COLO668 (cell line): ENCODE measurements around the gene PDSS2.
"Not testable (repeated sequence)": the region's sequence is repeated elsewhere in the genome, so short reads cannot be mapped to it uniquely, and the experiment has no call there.

Experiments used
- DNase-seq: peaks from one replicate; lab custom pipeline; 2025; ENCODE audit not compliant: unreplicated experiment; lab: John Stamatoyannopoulos, UW

PDSS2 gene

DNA sequence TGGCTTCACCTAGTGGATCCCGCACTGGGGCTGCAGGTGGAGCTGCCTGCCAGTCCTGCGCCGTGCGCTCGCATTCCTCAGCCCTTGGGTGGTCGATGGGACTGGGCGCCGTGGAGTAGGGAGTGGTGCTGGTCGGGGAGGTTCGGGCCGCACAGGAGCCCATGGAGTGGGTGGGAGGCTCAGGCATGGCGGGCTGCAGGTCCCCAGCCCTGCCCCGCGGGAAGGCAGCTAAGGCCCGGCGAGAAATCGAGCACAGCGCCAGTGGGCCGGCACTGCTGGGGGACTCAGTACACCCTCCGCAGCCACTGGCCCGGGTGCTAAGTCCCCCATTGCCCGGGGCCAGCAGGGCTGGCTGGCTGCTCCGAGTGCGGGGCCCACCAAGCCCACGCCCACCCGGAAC, 95.2 kb downstream of the PDSS2 start:
- DNase-seq = not testable (repeated sequence)

DNA sequence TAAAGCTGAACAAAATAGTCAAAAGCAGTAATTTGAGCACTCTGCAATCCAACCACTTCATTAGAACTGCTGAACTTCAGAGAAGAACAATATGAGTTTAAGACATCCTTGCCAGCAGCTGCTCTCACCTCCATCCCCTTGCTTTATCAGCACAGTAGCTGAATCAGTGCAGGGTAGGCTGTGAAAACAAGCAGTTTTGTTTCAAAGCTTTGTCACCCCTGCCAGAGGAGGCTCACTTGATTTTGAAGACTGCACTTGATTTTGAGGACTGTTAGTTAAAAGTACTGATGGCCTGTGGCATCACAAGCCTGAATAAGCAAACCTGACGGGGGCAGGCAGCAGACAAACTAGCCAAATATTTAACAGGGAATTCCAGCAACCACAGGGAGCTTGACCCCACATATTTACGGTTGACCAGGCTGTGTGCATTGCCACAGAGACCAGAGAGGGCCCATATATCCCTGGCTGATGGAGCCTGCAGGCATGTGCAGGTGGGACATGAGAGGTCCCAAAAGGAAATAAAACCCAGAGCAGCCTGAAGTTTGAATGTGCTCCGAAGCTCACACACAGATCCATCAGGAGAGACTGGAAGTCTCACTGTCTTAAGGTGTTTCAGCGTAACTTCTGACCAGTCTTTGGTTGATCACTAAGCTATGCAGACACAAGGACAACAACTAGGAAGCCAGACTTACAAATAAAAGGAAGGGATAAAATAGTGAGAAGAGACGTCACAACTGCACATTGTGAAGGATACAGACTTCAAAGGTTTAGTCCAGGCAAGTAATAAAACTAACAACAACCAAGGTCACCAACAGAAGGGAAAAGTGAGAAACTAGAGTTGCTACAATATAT, 97.4 kb downstream of the PDSS2 start:
- DNase-seq = no peak

DNA sequence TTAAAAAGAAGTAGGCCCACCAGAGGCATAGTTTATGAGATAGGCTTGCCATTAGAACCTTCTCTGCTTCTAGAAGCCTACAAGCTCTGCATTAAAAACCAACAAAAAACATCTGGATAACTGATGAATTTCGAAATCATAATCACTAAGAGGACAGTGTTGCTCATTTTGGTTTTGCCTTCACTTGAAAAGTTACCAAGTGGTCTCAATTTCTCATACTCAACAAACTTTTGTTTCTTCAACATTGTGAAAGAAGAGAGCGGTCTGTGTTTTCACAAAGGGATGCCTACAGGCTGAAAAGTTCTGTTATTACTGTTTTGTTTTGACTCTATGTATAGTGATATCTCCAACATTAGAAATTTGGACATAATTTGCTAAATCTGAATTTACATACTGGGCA, 98.9 kb downstream of the PDSS2 start:
- DNase-seq = no peak

DNA sequence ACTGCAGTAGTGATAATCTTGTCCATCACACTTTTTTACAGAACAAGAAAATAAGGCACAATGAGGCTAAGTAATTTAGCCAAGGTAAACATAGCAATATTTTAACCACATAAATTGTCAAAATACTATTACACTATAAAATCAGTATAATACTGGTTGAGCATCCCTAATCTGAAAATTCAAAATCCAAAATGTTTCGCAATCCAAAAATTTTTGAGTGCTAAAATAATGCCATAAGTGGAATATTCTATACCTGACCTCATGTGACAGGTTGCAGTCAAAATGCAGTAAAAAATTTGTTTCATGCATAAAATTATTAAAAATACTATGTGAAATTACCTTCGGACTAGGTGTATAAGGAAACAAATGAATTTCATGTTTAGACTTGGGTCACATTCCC, 101.5 kb downstream of the PDSS2 start:
- DNase-seq = no peak

DNA sequence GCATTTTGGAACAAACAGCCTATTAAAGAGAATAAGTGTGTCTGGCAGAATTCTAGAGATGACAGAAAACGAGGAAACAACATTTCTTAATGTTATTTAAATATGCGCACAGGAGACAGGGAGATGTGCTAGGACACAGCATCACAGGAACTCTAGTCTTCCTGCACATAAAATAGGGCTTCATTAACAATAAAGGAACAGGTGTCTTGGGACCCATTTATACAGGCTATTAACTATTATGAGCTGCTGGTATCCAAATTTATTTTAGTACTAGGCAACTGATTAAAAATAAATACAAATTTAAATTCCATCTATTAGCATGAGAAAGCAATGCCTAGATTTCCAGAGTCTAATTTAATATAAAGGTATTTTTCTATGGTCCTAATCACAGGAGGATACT, 102.3 kb downstream of the PDSS2 start:
- DNase-seq = no peak

DNA sequence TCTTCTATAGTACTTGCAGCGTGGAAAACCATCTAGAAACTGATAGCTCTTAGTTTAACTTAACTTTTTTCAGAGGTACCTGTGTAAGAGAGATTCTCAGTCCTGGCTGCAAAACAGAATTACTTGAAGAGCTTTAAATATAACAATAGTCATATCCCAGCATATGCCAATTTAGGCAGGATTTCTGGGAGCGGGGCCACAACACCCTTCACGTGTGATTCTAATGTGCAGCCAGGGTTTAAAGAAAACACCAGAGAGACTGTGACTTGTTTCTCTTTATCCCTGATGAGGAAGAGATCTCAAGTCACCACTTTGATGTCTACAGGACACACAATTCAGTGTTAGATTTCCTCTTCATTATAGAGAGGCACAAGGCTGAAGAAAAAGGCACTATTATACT, 103.7 kb downstream of the PDSS2 start:
- no peak for DNase-seq

DNA sequence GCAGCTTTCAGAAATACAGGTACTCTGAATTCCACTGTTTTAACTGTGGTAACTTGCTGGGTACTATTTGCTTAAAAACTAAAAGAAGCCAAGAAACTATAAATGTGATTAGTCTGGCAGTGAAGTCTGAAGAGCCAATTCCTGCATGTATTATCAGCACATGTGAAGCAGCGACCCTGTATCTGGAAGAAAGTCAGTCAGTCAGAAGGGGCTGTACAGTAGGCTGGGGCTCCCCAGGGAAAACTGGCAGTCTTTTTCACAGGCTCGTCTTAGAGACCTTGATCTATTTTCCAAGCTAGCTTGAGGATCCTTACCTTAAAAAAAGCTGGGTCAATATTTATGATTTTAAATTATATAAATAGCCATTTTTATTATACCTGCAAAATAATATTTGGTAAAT, 104.9 kb downstream of the PDSS2 start:
- no peak for DNase-seq

DNA sequence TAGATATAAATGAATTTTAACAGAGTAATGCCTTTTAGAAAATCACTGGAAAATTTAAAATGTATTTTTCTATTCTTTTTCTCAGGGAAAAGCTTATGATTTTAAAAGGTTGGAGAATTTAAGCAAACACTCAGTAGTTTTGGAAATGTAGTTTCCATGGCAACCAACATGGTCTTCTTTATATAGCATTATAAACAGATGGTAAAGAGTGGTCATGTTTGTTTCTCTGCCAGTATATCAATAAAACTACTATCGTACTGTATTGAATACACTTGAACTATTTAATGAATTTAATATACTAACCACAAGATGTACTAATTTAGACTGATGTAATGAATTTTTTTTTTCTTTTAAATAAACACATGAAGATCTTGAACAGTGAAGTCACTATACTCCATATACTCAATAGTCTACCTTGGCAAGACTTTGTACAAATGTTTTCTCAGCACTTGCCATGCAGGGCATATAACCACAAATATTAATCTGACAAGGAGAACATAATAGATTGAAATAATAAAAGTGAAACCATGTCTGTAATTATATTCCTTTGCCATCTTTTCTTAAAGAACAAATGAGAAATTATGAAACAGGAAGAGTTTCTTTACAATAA, 105.5 kb downstream of the PDSS2 start:
- no peak for DNase-seq

DNA sequence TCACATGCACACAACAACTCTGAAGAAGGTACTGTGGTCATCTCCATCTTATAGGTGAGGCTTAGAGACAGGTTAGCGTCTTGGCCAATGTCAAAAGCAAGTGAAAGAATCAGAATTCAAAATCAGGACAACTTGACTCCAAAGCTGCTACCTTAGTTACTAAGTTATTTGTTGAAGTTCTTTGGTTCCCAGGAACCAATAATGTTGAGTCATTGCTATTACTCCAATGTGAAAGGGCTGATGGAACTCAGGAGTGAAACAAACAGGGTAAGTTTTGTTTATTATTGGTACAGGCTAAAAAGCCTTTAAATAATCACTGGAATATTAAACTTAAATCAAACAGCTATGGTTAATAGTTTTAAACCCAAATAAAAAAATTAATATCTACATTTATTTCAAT, 111.1 kb downstream of the PDSS2 start:
- DNase-seq = no peak

DNA sequence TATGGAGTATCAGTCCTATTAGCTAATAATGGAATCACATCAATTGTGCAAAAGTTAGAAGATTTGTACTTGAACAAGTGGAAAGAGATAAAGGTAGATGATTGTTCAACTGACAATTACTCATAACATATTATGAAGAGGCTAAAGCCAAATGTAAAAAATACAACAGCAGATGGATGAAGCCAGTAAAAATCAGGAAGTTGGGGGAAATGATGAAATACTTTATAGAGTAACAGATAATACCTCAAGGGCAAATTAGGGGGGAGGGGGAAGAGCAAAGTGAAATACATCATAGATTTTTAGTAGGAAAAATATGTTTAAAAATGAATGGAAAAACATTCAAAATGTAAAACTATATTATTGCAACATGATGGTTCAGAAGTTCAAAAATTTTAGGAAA, 114.0 kb downstream of the PDSS2 start:
- DNase-seq = no peak

DNA sequence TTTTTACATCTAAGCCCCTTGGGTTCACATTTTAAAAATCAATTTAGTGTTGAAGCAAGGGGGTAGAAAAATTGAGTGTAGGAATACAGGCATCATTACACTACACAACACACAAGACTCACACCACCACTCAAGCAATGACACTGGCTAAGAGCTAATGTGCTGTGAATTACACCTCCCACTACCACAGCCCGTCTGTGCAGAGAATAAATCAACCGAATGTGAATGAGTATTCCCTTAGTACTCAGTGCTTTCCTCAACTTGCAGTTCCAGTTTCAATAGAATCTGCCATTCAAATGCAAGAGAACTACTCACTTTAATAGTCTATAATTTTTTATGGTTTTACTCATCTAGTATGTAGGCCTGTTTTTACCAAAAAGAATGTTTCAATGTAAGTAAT, 114.4 kb downstream of the PDSS2 start:
- no peak for DNase-seq

DNA sequence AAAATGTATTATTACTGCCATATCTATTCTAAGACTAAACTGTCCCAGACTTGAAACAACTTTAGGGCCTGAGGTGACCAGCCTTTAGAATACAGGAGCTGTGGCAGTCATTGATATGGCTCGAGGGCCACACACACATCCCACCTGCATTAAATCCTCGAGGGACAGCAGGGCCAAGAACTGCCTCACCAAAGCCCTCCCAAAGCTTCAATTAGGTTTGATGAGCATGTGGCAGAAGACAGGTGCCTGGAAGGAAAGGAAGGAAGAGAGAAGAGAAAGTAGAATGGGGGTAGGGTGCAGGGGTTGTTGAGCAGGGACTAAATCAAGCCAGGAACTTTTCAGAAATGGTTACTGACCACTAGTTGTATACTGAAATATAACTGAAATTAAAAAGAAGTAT, 115.0 kb downstream of the PDSS2 start:
- no peak for DNase-seq

DNA sequence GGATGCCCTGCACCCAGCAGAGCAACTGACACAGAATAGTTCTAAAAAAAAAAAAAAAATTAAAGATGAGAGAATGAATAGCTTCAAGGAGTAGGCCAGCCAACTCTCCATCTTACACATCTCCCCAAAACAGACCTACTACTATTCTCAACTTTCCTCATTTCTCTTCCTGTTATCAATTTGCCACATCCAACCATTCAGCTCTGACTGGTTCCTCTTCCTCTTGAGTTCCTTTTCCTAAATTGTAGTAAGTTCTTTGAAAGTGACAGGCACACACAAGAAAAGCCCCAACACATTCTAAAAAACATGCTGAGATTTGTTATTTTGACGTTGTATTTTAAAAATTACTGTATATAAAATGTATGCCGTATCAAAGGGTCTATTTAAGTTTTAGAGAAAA, 117.2 kb downstream of the PDSS2 start:
- DNase-seq = no peak

DNA sequence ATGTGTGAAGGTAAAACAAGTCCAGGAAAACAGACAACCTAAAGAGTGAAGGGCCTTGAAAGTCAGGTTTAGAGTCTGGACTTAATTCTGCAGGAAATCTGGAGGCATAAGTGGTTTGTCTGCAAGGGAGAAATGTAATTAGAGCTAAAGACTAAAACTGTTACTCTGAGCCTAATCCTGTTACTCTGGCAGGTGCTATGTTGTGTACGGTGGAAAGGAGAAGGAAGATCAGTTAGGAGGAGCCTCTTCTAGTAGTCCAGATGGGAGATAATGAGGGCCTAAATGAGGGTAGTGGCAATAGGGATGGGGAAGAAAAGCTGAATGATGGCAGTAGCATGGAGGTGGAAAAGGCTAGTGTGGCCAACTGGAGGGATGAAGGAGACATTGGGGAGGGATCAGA, 118.5 kb downstream of the PDSS2 start:
- DNase-seq = no peak

DNA sequence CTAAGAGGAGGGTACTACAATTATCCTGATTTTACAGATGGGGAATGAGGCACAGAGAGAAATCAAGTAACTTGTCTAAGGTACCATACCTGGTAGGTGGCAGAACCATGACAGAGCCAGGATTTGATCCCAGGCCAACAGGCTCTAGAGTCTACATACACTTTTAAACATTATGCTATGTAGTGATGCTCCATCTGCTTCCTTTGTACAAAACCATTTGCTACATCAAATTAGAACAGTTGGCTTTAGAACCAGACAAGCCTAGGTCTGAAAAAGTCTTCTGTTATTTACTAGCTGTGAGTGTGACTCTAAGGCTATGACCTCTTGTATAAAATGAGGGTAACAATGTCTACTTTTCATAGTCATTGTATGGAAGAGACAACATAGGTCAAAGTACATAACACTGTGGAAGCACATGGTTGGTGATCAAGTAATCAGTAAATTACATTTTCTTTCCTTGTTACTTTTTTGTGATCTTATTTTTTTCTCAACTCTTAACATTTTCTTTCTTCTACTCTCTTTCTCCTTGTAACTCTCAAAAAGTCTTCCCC, 122.1 kb downstream of the PDSS2 start:
- DNase-seq = no peak

DNA sequence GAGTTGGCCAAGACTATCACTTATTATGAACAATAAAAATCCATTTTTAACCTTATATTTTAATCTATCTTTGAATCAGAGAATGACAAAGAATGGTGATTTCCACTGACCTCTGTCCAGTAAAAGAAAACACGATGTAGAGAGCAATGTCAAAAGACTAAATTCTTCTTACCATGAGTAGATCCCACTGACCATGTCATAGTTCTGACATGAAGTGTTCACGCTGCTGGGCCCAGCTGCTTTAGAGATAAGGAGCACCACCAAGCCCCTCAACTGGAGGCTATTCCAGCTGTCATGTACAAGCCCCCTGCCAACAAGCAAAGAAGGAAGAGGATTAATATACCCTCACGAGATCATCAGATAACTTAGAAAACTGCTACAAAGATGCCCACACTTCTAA, 125.3 kb downstream of the PDSS2 start:
- DNase-seq = no peak

DNA sequence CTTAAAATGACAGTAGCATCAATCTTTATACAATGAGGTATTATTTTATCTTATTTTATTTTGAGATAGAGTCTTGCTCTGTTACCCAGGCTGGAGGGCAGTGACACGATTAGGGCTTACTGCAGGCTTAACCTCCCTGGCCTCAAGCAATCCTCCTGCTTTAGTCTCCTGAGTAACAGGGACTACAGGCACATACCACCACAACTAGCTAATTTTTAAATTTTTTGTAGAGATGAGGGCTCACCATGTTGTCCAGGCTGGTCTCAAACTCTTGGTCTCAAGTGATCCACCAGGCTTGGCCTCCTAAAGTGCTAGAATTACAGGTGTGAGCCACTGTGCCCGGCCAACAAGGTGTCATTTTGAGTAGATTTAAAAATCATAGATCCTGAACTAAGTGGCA, 125.9 kb downstream of the PDSS2 start:
- DNase-seq = no peak

DNA sequence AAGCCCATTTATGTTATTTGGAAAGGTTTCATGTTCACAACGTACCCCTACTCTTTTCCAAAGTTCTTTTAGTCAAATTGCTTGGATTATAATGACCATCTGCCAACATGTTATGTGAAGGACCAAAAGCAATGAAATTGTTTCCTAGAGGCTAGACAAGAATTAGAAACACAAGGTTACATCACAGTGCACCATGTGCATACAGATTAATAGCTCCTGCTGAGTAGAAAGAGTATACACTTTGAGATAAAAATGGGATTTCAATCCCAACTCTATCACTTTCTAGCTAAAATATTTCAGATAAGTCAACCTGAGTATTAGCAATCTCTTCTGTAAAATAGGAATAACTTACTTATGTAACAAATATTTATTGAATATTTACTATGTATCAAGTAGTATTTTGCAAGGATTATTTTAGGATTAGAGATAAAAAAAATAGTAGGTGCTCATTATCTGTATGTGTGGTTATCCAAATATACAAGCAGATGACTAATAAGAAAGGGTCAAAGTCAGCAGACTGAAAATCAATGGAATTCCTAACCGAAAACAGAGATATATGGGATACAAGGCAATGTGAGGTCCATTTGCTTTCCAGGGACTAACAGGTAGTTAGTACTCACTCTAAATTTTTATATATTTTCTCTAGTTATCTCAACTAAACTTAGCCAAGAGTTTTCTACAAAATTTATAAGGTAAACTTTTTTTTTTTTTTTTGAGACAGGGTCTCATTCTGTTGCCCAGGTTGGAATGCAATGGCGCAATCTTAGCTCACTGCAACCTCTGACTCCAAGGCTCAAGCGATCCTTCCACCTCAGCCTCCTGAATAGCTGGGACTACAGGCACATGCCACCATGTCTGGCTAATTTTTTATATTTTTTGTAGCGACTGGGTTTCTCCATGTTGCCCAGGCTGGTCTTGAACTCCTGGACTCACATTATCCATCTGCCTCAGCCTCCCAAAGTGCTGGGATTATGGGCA, 127.7 kb downstream of the PDSS2 start:
- no peak for DNase-seq

DNA sequence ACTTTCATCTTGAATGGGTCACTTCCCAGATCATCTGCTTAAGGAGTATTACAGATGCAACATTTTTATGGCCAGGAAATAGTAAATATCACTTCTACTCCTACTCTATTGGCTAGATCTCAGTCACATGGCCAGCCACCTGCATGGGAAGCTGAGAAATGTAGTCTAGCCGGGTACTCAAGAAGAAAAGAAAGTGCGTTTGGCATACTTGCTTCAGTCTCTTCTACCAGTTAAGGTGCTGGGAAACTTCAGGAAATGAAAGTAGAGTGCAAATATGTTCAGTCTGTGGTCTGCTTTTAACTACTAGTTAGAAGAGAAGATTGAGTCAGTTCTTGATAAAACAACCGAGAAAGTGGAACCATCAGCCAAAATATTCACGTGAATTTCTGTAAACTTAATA, 129.2 kb downstream of the PDSS2 start:
- DNase-seq = no peak

DNA sequence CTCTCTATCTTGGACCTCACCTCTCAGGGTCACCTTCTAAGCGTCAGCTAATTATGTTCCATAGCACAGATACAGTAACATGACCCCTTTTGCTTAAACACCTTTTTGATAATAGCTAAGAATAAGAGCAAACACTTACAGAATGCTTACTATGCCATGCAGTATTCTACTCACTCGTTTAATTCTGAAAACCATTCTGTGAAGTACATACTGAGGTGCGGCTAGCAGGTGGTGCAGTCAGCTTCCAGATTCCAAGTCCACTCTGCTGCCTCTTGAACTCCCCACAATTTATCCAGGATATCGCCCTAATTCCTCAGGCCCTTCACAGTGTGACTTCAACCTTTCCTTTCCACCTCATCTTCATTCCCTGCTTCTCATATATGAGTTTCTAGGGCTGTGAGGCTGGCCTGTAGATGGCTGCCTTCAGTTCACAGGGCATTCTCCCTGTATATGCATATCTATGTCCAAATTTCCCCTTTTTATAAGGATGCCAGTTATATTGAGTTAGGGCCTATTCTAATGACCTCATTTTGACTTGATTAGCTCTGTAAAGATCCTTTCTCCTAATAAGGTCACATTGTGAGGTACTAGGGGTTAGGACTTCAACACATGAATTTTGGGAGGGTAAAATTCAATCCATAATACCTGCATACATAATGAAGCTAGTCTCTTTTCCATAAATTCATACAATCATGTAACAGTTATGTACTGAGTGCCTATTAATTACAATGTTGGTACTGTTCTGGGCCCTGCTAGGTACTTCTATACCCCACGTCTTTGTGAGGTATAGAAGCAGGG, 130.1 kb downstream of the PDSS2 start:
- no peak for DNase-seq

DNA sequence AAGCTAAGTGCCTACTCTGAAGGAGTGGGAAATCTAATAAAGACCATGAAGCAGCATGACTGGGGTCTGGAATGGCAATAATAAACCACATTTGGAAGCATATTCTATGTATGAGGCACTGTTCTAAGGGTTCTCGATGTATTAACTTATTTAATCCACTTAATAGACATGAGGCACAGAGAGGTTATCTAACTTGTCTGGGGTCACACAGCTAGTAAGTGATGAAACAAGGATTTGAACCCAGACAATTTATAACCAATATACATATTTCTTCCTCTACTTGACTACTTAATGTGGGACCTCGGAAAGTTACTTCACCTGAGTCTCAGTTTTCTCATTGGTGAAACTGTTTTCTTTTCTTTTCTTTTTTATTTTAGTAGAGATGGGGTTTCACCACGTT, 131.3 kb downstream of the PDSS2 start:
- no peak for DNase-seq
